Fibroblast of villous mesenchyme (primary cell): Measurements from ENCODE around the gene PHF2. TPM values are rescaled to one million over a fixed set of nuclear protein-coding genes. Genes with fewer than 3 reads are reported as not detected.

Experiments
- DNase-seq: peaks from one replicate; pipeline ENCODE4 v3.0.0-alpha.2; 2010; ENCODE audit warnings: low read depth
- H3K4me3 ChIP-seq: 2 replicates; pipeline ENCODE4 v1.5.1; 2011; ENCODE audit warnings: low read depth, mild to moderate bottlenecking, low read length
- total RNA-seq: library from RNA; depleted of rRNA; stranded (reverse); fragments of >200 nt; gene quantifications from 2 replicates; pipeline ENCODE4 v1.2.3, GENCODE V29; 2012
- TF ChIP-seq, protein P1 (sequence below): IDR thresholded peaks from 2 replicates; pipeline ENCODE4 v1.5.1; 2012; ENCODE audit warnings: low read depth, mild to moderate bottlenecking, low read length; ENCODE audit not compliant: insufficient read depth

PHF2 gene
- total RNA-seq, 1 donor = 15.5 TPM

DNA sequence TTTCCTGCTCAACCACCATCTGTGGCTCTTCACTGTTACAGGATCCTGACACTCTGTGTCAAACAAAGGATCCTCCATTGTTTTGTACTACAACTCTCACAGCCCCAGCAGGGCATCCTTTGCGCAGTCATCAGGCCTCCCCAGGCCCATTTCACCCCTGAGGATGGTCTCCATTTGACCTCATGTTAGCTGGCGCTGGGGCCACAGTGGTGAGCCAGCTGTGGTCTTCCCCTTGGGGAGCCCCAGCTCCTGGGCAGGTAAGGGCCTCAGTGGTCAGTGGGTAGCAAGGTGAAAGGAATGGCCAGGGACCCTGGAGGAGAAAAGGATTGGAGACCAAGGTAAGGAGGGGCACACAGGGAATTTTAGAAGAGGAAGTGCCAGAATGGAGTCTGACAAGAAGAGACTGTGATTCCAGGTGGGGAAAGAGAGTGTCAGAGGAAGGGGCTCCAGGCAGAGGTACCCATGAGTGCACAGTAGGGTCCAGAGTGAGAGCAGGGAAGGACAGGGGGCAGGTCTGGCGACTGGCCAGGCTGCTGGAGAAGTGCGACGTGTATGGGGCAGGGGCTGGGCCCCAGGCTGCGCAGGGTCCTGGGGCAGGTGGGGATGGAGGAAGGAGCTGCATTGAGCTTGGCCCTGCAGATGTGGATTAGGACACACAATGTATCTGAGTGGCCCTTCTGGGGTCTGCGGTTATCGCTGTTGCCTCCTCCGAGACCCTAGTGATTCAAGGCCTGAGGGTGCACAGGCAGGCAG is 109.9 kb downstream of the PHF2 start:
- TF ChIP-seq, protein P1, sequence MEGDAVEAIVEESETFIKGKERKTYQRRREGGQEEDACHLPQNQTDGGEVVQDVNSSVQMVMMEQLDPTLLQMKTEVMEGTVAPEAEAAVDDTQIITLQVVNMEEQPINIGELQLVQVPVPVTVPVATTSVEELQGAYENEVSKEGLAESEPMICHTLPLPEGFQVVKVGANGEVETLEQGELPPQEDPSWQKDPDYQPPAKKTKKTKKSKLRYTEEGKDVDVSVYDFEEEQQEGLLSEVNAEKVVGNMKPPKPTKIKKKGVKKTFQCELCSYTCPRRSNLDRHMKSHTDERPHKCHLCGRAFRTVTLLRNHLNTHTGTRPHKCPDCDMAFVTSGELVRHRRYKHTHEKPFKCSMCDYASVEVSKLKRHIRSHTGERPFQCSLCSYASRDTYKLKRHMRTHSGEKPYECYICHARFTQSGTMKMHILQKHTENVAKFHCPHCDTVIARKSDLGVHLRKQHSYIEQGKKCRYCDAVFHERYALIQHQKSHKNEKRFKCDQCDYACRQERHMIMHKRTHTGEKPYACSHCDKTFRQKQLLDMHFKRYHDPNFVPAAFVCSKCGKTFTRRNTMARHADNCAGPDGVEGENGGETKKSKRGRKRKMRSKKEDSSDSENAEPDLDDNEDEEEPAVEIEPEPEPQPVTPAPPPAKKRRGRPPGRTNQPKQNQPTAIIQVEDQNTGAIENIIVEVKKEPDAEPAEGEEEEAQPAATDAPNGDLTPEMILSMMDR = no peak
- DNase-seq = no peak
- H3K4me3 ChIP-seq = no peak overlapping the region

DNA sequence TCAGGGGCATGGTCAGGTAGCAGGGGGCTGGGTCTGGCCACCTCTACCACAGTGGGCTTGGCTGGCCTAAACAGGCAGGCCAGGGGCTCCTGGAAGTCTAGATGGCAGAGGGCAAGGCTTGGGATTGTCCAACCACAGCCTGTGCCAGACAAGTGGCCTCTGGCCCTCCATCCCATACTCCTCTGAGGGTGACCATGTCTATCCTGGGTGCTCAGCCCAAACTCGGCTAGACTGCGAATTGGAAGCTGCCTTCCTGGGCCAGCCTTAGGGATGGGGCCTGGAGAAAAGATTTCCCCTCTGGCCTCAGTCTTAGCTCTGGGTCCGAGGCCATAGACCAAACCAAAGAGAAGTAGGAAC is 110.5 kb downstream of the PHF2 start:
- DNase-seq = no peak
- H3K4me3 ChIP-seq = no peak overlapping the region
- TF ChIP-seq, protein P1 = no peak

DNA sequence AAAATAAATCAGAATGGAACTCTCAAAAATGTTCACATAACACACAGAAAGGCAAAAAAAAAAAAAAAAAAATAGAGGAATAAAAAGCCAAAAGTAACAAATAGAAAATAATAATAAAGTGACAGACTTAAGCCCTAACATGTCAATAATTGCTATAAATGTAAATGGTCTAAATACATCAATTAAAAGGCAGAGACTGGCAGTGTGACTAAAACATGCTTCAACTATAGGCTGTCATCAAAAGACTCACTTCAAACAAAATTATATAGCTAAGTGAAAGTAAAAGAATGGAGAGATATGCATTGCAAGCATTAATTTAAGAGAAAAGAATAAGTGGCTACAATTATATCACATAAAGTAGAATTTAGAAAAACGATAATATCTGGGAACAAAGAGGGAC is 114.2 kb downstream of the PHF2 start:
- TF ChIP-seq, protein P1 = no peak
- H3K4me3 ChIP-seq = no peak overlapping the region
- no peak for DNase-seq

GRCh38 chr9:93693129-93693528 is 116.7 kb downstream of the PHF2 start:
- TF ChIP-seq, protein P1 = no peak
- peak; percentile 43 for DNase-seq
- no peak overlapping the region for H3K4me3 ChIP-seq

DNA sequence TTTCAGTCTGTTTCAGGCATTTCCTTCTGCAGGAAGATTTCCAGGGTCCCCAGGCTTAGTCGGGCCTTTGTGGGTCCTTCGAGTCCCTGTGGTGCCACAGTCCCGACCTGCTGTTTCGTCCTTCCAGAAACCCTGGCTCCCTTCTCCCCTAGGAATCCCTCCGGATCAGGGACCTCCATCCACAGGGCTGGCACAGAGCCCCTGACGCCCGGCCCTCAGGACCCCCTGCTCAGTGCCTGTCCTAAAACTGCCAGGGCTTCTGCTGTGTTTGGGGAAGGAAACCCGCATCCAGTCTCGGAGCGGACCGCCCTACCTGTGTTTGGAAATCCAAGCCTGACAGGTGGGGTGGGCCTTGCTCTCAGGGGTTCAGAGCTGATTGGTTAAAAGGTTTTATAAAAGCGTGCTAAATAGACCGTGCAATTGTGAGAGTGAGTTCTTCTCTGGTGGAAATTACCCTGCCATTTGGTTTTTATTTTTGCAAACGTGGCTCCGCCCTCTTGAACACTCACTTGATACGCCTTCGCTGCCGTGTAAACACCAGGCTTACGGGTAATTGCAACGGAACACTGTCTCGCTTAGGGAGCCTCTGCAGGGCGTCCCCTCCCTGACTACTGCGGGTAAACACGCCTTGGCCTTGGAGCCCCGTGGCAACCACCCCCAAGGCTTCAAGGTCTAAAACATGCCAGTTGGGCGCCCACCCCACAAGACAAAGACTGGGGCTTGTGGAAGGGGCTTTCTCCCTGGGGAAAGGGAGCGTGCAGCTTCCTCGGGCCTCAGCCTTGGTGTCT is 121.2 kb downstream of the PHF2 start:
- DNase-seq = no peak
- H3K4me3 ChIP-seq = no peak overlapping the region
- TF ChIP-seq, protein P1 = no peak

- DNase-seq = no peak
- TF ChIP-seq, protein P1 = no peak
- H3K4me3 ChIP-seq = no peak overlapping the region
Measured at GRCh38 chr9:93698140-93698908, 121.9 kb downstream of the PHF2 start.
